ENCODE measurements around the gene CCNY.

CCNY gene

DNA sequence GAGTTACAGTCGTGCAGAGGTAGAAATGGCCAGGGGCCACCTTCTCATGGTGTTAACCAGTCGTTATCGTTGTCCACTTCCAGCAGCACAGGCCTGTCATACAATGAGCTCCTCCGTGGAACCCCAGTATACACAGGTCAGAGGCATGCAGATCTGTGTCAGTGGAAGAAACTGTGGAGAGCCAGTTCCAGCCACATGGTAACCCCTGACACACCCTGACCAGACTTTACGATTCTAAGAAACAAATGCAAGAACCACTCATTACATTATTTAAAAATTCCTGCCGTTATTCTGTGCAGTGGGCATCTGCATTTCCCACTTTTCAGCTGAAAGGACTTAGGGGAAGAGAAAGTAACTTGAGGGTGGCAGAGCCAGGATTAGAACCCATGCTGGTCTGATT is 245.3 kb downstream of the CCNY start:
- TF ChIP-seq POLR2AphosphoS5 (IDR thresholded peaks at IDR 0.05; ENCODE audit: low read depth, low read length) (no peak), FOXP2 (optimal IDR thresholded peaks at IDR 0.05; ENCODE audit: borderline replicate concordance, extremely low read depth, extremely low read length, insufficient read depth) (no peak), TAF1 (IDR thresholded peaks at IDR 0.05; ENCODE audit: borderline replicate concordance, insufficient read depth, low read length) (no peak), SIN3A (IDR thresholded peaks at IDR 0.05; ENCODE audit: borderline replicate concordance, insufficient read depth, low read length) (no peak)
- TF ChIP-seq, protein P1, sequence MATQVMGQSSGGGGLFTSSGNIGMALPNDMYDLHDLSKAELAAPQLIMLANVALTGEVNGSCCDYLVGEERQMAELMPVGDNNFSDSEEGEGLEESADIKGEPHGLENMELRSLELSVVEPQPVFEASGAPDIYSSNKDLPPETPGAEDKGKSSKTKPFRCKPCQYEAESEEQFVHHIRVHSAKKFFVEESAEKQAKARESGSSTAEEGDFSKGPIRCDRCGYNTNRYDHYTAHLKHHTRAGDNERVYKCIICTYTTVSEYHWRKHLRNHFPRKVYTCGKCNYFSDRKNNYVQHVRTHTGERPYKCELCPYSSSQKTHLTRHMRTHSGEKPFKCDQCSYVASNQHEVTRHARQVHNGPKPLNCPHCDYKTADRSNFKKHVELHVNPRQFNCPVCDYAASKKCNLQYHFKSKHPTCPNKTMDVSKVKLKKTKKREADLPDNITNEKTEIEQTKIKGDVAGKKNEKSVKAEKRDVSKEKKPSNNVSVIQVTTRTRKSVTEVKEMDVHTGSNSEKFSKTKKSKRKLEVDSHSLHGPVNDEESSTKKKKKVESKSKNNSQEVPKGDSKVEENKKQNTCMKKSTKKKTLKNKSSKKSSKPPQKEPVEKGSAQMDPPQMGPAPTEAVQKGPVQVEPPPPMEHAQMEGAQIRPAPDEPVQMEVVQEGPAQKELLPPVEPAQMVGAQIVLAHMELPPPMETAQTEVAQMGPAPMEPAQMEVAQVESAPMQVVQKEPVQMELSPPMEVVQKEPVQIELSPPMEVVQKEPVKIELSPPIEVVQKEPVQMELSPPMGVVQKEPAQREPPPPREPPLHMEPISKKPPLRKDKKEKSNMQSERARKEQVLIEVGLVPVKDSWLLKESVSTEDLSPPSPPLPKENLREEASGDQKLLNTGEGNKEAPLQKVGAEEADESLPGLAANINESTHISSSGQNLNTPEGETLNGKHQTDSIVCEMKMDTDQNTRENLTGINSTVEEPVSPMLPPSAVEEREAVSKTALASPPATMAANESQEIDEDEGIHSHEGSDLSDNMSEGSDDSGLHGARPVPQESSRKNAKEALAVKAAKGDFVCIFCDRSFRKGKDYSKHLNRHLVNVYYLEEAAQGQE (IDR thresholded peaks at IDR 0.05; ENCODE audit: insufficient read depth in 1 of 2, low read depth in 2 of 2, low read length in 2 of 2) = no peak

- no peak for TF ChIP-seq TAF1 (IDR thresholded peaks at IDR 0.05; ENCODE audit: borderline replicate concordance, insufficient read depth, low read length)
- no peak for TF ChIP-seq FOXP2 (optimal IDR thresholded peaks at IDR 0.05; ENCODE audit: borderline replicate concordance, extremely low read depth, extremely low read length, insufficient read depth)
- TF ChIP-seq POLR2AphosphoS5 (IDR thresholded peaks at IDR 0.05; ENCODE audit: low read depth, low read length) = no peak
- no peak for TF ChIP-seq SIN3A (IDR thresholded peaks at IDR 0.05; ENCODE audit: borderline replicate concordance, insufficient read depth, low read length)
- TF ChIP-seq, protein P1 (IDR thresholded peaks at IDR 0.05; ENCODE audit: insufficient read depth in 1 of 2, low read depth in 2 of 2, low read length in 2 of 2) = no peak
Measured at GRCh38 chr10:35584946-35585345, 248.6 kb downstream of the CCNY start.

GRCh38 chr10:35585356-35585755 is 249.0 kb downstream of the CCNY start:
- TF ChIP-seq, protein P1 (IDR thresholded peaks at IDR 0.05; ENCODE audit: insufficient read depth in 1 of 2, low read depth in 2 of 2, low read length in 2 of 2) = no peak
- TF ChIP-seq SIN3A (IDR thresholded peaks at IDR 0.05; ENCODE audit: borderline replicate concordance, insufficient read depth, low read length) (no peak), TAF1 (IDR thresholded peaks at IDR 0.05; ENCODE audit: borderline replicate concordance, insufficient read depth, low read length) (no peak), FOXP2 (optimal IDR thresholded peaks at IDR 0.05; ENCODE audit: borderline replicate concordance, extremely low read depth, extremely low read length, insufficient read depth) (no peak), POLR2AphosphoS5 (IDR thresholded peaks at IDR 0.05; ENCODE audit: low read depth, low read length) (no peak)

- TF ChIP-seq SIN3A (IDR thresholded peaks at IDR 0.05; ENCODE audit: borderline replicate concordance, insufficient read depth, low read length) = no peak
- TF ChIP-seq, protein P1 (IDR thresholded peaks at IDR 0.05; ENCODE audit: insufficient read depth in 1 of 2, low read depth in 2 of 2, low read length in 2 of 2) = no peak
- no peak for TF ChIP-seq POLR2AphosphoS5 (IDR thresholded peaks at IDR 0.05; ENCODE audit: low read depth, low read length)
- TF ChIP-seq FOXP2 (optimal IDR thresholded peaks at IDR 0.05; ENCODE audit: borderline replicate concordance, extremely low read depth, extremely low read length, insufficient read depth) = no peak
- no peak for TF ChIP-seq TAF1 (IDR thresholded peaks at IDR 0.05; ENCODE audit: borderline replicate concordance, insufficient read depth, low read length)
Measured at GRCh38 chr10:35585903-35586535, 249.7 kb downstream of the CCNY start.
